Loucy (cell line): ENCODE results near the gene FTCD.
"Not testable (repeated sequence)": the region's sequence is repeated elsewhere in the genome, so short reads cannot be mapped to it uniquely, and the experiment has no call there.

Source experiments
- H2AFZ ChIP-seq: fragments of 200-600 bp; sonication (generic); 2 replicates; pipeline ENCODE4 v1.6.0; 2016; ENCODE audit warnings: antibody characterized with exemption, mild to moderate bottlenecking, low read length, moderate library complexity
- H3F3A ChIP-seq: fragments of 200-600 bp; 2 replicates; pipeline ENCODE4 v1.6.0; 2016; ENCODE audit warnings: antibody characterized with exemption, low read depth, mild to moderate bottlenecking
- H3K27me3 ChIP-seq: fragments of 200-600 bp; sonication (generic); 2 replicates; pipeline ENCODE4 v1.6.1; 2014; ENCODE audit warnings: low read length, mild to moderate bottlenecking; ENCODE audit not compliant: insufficient read depth, poor library complexity, severe bottlenecking
- H3K36me3 ChIP-seq: fragments of 200-600 bp; sonication (generic); 2 replicates; pipeline ENCODE4 v1.6.1; 2016; ENCODE audit warnings: low read length; ENCODE audit not compliant: insufficient read depth
- H3K4me1 ChIP-seq: fragments of 200-600 bp; sonication (generic); 2 replicates; pipeline ENCODE4 v1.5.1; 2014; ENCODE audit warnings: low read length, mild to moderate bottlenecking; ENCODE audit not compliant: insufficient read depth, poor library complexity, severe bottlenecking
- H3K4me2 ChIP-seq: fragments of 200-600 bp; sonication (generic); 2 replicates; pipeline ENCODE4 v1.6.0; 2014; ENCODE audit warnings: antibody characterized with exemption, low read length, low read depth, mild to moderate bottlenecking; ENCODE audit not compliant: poor library complexity, severe bottlenecking
- H3K4me3 ChIP-seq: fragments of 200-600 bp; sonication (generic); 2 replicates; pipeline ENCODE4 v1.5.1; 2014; ENCODE audit warnings: low read length, mild to moderate bottlenecking, mixed read lengths; ENCODE audit not compliant: poor library complexity, severe bottlenecking
- H3K79me2 ChIP-seq: fragments of 200-600 bp; sonication (generic); 2 replicates; pipeline ENCODE4 v1.6.1; 2014; ENCODE audit warnings: low read length; ENCODE audit not compliant: insufficient read depth
- H3K9ac ChIP-seq: fragments of 200-600 bp; sonication (generic); 2 replicates; pipeline ENCODE4 v1.6.0; 2014; ENCODE audit warnings: mild to moderate bottlenecking, low read depth, low read length, moderate library complexity; ENCODE audit not compliant: poor library complexity, severe bottlenecking
- H3K9me2 ChIP-seq: fragments of 200-600 bp; sonication (generic); replicated peaks from 2 replicates; pipeline ENCODE4 v1.6.1; 2016; ENCODE audit warnings: low read depth, low read length, mixed read lengths
- H3K9me3 ChIP-seq: fragments of 200-600 bp; sonication (generic); 2 replicates; pipeline ENCODE4 v1.6.1; 2014; ENCODE audit warnings: mild to moderate bottlenecking, antibody characterized with exemption, low read length, low read depth; ENCODE audit not compliant: insufficient read depth
- H4K20me1 ChIP-seq: fragments of 200-600 bp; sonication (generic); 2 replicates; pipeline ENCODE4 v1.6.0; 2014; ENCODE audit warnings: antibody characterized with exemption, low read length, mild to moderate bottlenecking; ENCODE audit not compliant: insufficient read depth, poor library complexity, severe bottlenecking
- CTCF ChIP-seq: fragments of 200-600 bp; sonication (generic); conservative IDR thresholded peaks from 2 replicates; pipeline ENCODE4 v1.5.1; 2014; ENCODE audit warnings: mild to moderate bottlenecking, antibody characterized with exemption, low read length
- EZH2phosphoT487 ChIP-seq: fragments of 200-600 bp; IDR thresholded peaks from 2 replicates; pipeline ENCODE4 v1.6.1; 2018; ENCODE audit warnings: antibody characterized with exemption, mild to moderate bottlenecking, moderate library complexity, borderline replicate concordance

The FTCD gene

GRCh38 chr21:46109313-46110221 is 45.8 kb downstream of the FTCD start:
- no peaks in the 10 kb centered on the region for H3K79me2 ChIP-seq
- no peaks in the 10 kb centered on the region for H3K27me3 ChIP-seq

GRCh38 chr21:46108827-46109312 is 46.5 kb downstream of the FTCD start:
- H3F3A ChIP-seq, result no peaks in the 10 kb centered on the region
- no peaks in the 10 kb centered on the region for H4K20me1 ChIP-seq
- H3K4me3 ChIP-seq, result no peak overlapping the region
- H3K9me3 ChIP-seq, result peaks cover 30% of the 10 kb centered on the region; the same call in 1 of the 2 replicates
- no peaks in the 10 kb centered on the region for H3K79me2 ChIP-seq
- no peak overlapping the region for H3K4me2 ChIP-seq
- no peak overlapping the region for H2AFZ ChIP-seq
- H3K9me2 ChIP-seq, result no peaks in the 10 kb centered on the region
- no peaks in the 10 kb centered on the region for H3K36me3 ChIP-seq
- no peak overlapping the region for H3K9ac ChIP-seq
- H3K27me3 ChIP-seq, result no peaks in the 10 kb centered on the region
- TF ChIP-seq EZH2phosphoT487, result no peak
- no peak for TF ChIP-seq CTCF
- no peaks in the 10 kb centered on the region for H3K4me1 ChIP-seq

More at GRCh38 chr21:46109313-46110221, 45.8 kb downstream of the FTCD start:
- no peak overlapping the region for H3K4me2 ChIP-seq
- H3F3A ChIP-seq, result no peaks in the 10 kb centered on the region
- TF ChIP-seq CTCF, result no peak
- no peak for TF ChIP-seq EZH2phosphoT487
- H4K20me1 ChIP-seq, result no peaks in the 10 kb centered on the region
- H3K9ac ChIP-seq, result no peak overlapping the region
- H3K4me1 ChIP-seq, result no peaks in the 10 kb centered on the region
- H3K36me3 ChIP-seq, result no peaks in the 10 kb centered on the region
- no peak overlapping the region for H2AFZ ChIP-seq
- H3K9me3 ChIP-seq, result peaks cover 28% of the 10 kb centered on the region; the same call in 1 of the 2 replicates
- H3K4me3 ChIP-seq, result no peak overlapping the region
- H3K9me2 ChIP-seq, result no peaks in the 10 kb centered on the region

- H3K4me1 ChIP-seq, H4K20me1 ChIP-seq, H3K4me2 ChIP-seq, H3K36me3 ChIP-seq, H3K9me2 ChIP-seq, H3K9ac ChIP-seq, H3K79me2 ChIP-seq, H2AFZ ChIP-seq, H3K27me3 ChIP-seq, H3K4me3 ChIP-seq, H3F3A ChIP-seq: not testable (repeated sequence)
- H3K9me3 ChIP-seq, result peaks cover 25% of the 10 kb centered on the region; the same call in 1 of the 2 replicates
These were observed 48.0 kb downstream of the FTCD start for GRCh38 chr21:46107376-46107775.
